ENCODE data around the gene CRISPLD2.

DNA sequence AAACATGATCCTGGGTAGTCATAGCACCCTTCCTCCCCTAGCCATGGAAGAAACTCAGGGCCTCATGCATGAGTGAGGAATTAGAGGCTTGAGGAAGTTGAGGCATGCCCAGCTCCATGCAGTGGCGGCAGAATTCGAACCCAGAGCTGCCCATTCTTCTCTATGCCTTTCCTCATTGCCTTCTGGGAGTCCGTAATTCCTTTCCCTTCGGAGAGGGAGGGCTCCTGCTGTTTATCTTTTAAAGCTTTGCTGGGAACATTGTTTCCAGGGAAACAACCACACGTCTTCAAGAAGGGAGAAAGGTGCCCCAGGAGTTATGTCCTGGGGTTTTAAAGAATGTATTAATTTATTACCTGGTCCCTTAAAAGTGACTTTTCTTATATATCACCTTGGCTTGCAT, 8.5 kb downstream of the CRISPLD2 start:
- no peak for TF ChIP-seq NKRF (conservative IDR thresholded peaks at IDR 0.05)
- TF ChIP-seq POLR2AphosphoS5 (IDR thresholded peaks at IDR 0.05; ENCODE audit: low read length): no peak
- TF ChIP-seq WRNIP1 (IDR thresholded peaks at IDR 0.05; ENCODE audit: borderline replicate concordance, low read depth, low read length): no peak
- TF ChIP-seq, protein P1, sequence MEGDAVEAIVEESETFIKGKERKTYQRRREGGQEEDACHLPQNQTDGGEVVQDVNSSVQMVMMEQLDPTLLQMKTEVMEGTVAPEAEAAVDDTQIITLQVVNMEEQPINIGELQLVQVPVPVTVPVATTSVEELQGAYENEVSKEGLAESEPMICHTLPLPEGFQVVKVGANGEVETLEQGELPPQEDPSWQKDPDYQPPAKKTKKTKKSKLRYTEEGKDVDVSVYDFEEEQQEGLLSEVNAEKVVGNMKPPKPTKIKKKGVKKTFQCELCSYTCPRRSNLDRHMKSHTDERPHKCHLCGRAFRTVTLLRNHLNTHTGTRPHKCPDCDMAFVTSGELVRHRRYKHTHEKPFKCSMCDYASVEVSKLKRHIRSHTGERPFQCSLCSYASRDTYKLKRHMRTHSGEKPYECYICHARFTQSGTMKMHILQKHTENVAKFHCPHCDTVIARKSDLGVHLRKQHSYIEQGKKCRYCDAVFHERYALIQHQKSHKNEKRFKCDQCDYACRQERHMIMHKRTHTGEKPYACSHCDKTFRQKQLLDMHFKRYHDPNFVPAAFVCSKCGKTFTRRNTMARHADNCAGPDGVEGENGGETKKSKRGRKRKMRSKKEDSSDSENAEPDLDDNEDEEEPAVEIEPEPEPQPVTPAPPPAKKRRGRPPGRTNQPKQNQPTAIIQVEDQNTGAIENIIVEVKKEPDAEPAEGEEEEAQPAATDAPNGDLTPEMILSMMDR (IDR thresholded peaks at IDR 0.05 in 2 of 3, conservative IDR thresholded peaks at IDR 0.05 in 1 of 3; ENCODE audit: control insufficient read depth in 2 of 3, extremely low read depth in 1 of 3, insufficient read depth in 1 of 3, low read depth in 3 of 3, low read length in 3 of 3): no peak
- TF ChIP-seq HDGF (IDR thresholded peaks at IDR 0.05): no peak
- TF ChIP-seq, protein P2, sequence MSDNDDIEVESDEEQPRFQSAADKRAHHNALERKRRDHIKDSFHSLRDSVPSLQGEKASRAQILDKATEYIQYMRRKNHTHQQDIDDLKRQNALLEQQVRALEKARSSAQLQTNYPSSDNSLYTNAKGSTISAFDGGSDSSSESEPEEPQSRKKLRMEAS (IDR thresholded peaks at IDR 0.05; ENCODE audit: low read depth, low read length): no peak
- no peak for TF ChIP-seq RBBP5 (conservative IDR thresholded peaks at IDR 0.05)

All from GM12878 (cell line).